PC-3 (cell line): ENCODE results near the gene ANXA6. TPM values are rescaled to one million over a fixed set of nuclear protein-coding genes. Genes with fewer than 3 reads are reported as not detected.
A peak's percentile ranks its signal among the peaks of the same experiment; 100 is the strongest.

Experiments used
- ATAC-seq: fragments of 200-7000 bp; cut with Tn5 transposase; 2 replicates; pipeline ENCODE4 v1.9.1; 2020; ENCODE audit warnings: mild to moderate bottlenecking, moderate library complexity
- BruUV-seq: library from RNA; stranded (reverse); fragments of 400-500 nt; replicated peaks from 2 replicates; lab custom pipeline; 2021; lab: Mats Ljungman, UMichigan
- CTCF ChIA-PET: fragments of 300-600 bp; sonication (Branson Sonifier 250); formaldehyde crosslinking; loops from one replicate; lab custom pipeline; 2022; ENCODE audit warnings: antibody characterized with exemption; lab: Charles Lee
- POLR2A ChIA-PET: fragments of 300-600 bp; sonication (Branson Sonifier 250); formaldehyde crosslinking; loops from one replicate; lab custom pipeline; 2022; ENCODE audit warnings: antibody characterized with exemption; ENCODE audit not compliant: unreplicated experiment; lab: Charles Lee
- DNase-seq: peaks from one replicate; pipeline ENCODE4 v3.0.0-alpha.2; 2015
- H2AFZ ChIP-seq: fragments of 300-600 bp; sonication (generic); 2 replicates; pipeline ENCODE4 v1.6.0; 2016; ENCODE audit warnings: antibody characterized with exemption, low read length
- H3F3A ChIP-seq: fragments of 300-600 bp; sonication (generic); one replicate; pipeline ENCODE4 v1.6.0; 2017; ENCODE audit warnings: antibody characterized with exemption, low read length, control low read depth, mild to moderate bottlenecking; ENCODE audit not compliant: unreplicated experiment
- H3K27ac ChIP-seq: fragments of 300-600 bp; sonication (generic); 2 replicates; pipeline ENCODE4 v1.5.1; 2016; ENCODE audit warnings: mild to moderate bottlenecking, low read length
- H3K27me3 ChIP-seq: fragments of 300-600 bp; sonication (generic); 2 replicates; pipeline ENCODE4 v1.6.1; 2016; ENCODE audit warnings: low read length, mixed read lengths
- H3K36me3 ChIP-seq: fragments of 300-600 bp; sonication (generic); 2 replicates; pipeline ENCODE4 v1.6.1; 2016; ENCODE audit warnings: low read depth, mixed run types, low read length, mixed read lengths
- H3K4me1 ChIP-seq: fragments of 300-600 bp; sonication (generic); 2 replicates; pipeline ENCODE4 v1.5.1; 2016; ENCODE audit warnings: low read length; ENCODE audit not compliant: insufficient read depth
- H3K4me2 ChIP-seq: fragments of 300-600 bp; sonication (generic); 2 replicates; pipeline ENCODE4 v1.6.0; 2016; ENCODE audit warnings: low read length
- H3K4me3 ChIP-seq: fragments of 300-600 bp; sonication (generic); 2 replicates; pipeline ENCODE4 v1.5.1; 2016; ENCODE audit warnings: mild to moderate bottlenecking, low read length, mixed read lengths
- H3K79me2 ChIP-seq: fragments of 300-600 bp; sonication (generic); 2 replicates; pipeline ENCODE4 v1.6.1; 2017; ENCODE audit warnings: low read length, mixed read lengths
- H3K9ac ChIP-seq: fragments of 300-600 bp; sonication (generic); 2 replicates; pipeline ENCODE4 v1.6.0; 2016; ENCODE audit warnings: mild to moderate bottlenecking, low read length
- H3K9me2 ChIP-seq: fragments of 300-600 bp; sonication (generic); replicated peaks from 2 replicates; pipeline ENCODE4 v1.6.1; 2016; ENCODE audit warnings: mixed run types, low read length, mixed read lengths
- H3K9me3 ChIP-seq: fragments of 300-600 bp; sonication (generic); 2 replicates; pipeline ENCODE4 v1.6.1; 2016; ENCODE audit warnings: low read length, mixed read lengths
- H4K20me1 ChIP-seq: fragments of 300-600 bp; sonication (generic); 2 replicates; pipeline ENCODE4 v1.6.1; 2016; ENCODE audit warnings: low read length, mixed read lengths
- EZH2 ChIP-seq: fragments of 300-600 bp; sonication (generic); IDR thresholded peaks from one replicate; pipeline ENCODE4 v1.6.1; 2017; ENCODE audit warnings: antibody characterized with exemption, mild to moderate bottlenecking, low read length; ENCODE audit not compliant: unreplicated experiment
- EZH2phosphoT487 ChIP-seq: fragments of 300-600 bp; sonication (generic); IDR thresholded peaks from 2 replicates; pipeline ENCODE4 v1.6.1; 2018; ENCODE audit warnings: mild to moderate bottlenecking, antibody characterized with exemption, low read length, borderline replicate concordance
- intact Hi-C: fragments of 100-400 bp; cut with micrococcal nuclease; formaldehyde crosslinking; loops from 2 replicates; pipeline ENCODE4 v1.9.0; 2023
- total RNA-seq: library from RNA; depleted of rRNA; stranded (reverse); fragments of >200 nt; gene quantifications from 2 replicates; pipeline ENCODE4 v1.2.3, GENCODE V29; 2014
- TF ChIP-seq, protein P1 (sequence below): fragments of 300-600 bp; sonication (generic); conservative IDR thresholded peaks from 2 replicates; pipeline ENCODE4 v1.5.1; 2017; ENCODE audit warnings: antibody characterized with exemption, low read depth, mild to moderate bottlenecking, low read length

The ANXA6 gene
- total RNA-seq, 1 experiment from 2014 or later = 122 TPM

DNA sequence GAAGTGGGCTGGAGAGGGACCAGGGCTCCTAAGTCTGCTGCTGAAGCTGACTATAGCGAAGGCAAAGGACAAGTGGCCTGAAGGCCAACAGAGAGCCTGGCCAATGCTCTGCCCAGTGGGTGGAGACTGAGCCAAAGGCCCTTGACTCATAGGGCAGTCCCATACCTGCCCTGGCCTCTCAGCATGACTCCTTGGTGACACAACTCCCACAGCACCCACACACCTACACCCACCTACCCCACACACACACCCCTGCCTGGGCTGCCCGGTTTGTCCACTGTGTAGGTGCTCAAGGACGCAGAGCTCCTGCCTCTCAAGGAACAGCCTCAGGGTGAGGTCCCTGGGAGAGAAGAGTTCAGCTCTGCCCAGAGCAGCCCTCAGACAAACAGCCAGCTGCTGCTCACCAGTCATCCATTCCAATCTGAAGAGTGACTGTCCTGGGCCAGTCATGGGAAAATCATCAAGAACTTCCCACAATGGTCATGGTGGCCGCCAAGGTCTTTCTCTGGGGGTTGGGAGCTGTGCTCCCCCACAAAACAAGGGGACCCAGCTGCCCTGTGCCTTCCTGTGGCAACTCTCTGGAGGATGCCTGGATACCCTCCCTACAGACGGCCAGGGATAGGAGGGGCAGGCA is 81.8 kb downstream of the ANXA6 start:
- Histone ChIP-seq H3K9me2 (no peaks in the 10 kb centered on the region), H3K9ac (peak overlapping the region; percentile 58), H3K4me2 (peak overlapping the region; percentile 58), H4K20me1 (peaks cover 11% of the 10 kb centered on the region; the same call in 1 of the 2 replicates), H3K27me3 (no peaks in the 10 kb centered on the region), H2AFZ (no peak overlapping the region), H3K36me3 (peaks cover 20% of the 10 kb centered on the region; the same call in 1 of the 2 replicates), H3K4me1 (peaks cover 70% of the 10 kb centered on the region), H3K9me3 (no peaks in the 10 kb centered on the region), H3K79me2 (peaks cover 91% of the 10 kb centered on the region), H3K27ac (peak overlapping the region; percentile 94), H3F3A (peaks cover 13% of the 10 kb centered on the region), H3K4me3 (peak overlapping the region; percentile 16; the same call in 1 of the 2 replicates)
- intact Hi-C loops = no loop called here
- DNase-seq (peak; percentile 93), ATAC-seq (peak; percentile 64)
- ChIA-PET POLR2A (interaction anchor here (0.7 to 0.9 kb wide), 3 partner anchors 18 to 34 kb away, joined by 3 to 4 read pairs (median 3); no protein-coding TSS in a partner anchor), CTCF (interaction anchor here (0.5 kb wide), 1 partner anchor 87 kb away, joined by 3 read pairs; no protein-coding TSS in a partner anchor)
- TF ChIP-seq EZH2 = no peak
- TF ChIP-seq, protein P1, sequence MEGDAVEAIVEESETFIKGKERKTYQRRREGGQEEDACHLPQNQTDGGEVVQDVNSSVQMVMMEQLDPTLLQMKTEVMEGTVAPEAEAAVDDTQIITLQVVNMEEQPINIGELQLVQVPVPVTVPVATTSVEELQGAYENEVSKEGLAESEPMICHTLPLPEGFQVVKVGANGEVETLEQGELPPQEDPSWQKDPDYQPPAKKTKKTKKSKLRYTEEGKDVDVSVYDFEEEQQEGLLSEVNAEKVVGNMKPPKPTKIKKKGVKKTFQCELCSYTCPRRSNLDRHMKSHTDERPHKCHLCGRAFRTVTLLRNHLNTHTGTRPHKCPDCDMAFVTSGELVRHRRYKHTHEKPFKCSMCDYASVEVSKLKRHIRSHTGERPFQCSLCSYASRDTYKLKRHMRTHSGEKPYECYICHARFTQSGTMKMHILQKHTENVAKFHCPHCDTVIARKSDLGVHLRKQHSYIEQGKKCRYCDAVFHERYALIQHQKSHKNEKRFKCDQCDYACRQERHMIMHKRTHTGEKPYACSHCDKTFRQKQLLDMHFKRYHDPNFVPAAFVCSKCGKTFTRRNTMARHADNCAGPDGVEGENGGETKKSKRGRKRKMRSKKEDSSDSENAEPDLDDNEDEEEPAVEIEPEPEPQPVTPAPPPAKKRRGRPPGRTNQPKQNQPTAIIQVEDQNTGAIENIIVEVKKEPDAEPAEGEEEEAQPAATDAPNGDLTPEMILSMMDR = no peak
- no peak for TF ChIP-seq EZH2phosphoT487
- BruUV-seq = no TSS peak

DNA sequence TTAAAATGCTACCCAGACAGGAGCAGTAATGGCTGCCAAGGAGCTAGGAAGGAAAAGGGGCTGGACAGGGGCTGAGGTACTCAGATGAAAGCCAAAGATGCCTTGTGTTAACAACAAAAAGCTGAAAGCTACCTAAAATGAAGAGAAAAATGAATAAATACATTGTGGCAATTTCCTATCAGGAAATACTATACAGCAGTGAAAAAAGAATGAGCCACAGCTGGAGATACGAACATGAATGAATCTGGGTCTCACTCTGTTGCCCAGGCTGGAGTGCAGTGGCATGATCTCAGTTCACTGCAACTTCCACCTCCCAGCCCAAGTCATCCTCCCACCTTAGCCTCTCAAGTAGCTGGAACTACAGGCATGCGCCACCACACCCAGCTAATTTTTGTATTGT is 83.0 kb downstream of the ANXA6 start:
- Histone ChIP-seq H3K4me2 (no peak overlapping the region), H3K4me1 (peaks cover 70% of the 10 kb centered on the region), H3K79me2 (peaks cover 91% of the 10 kb centered on the region), H3K9ac (no peak overlapping the region), H2AFZ (no peak overlapping the region), H3K9me3 (no peaks in the 10 kb centered on the region), H3K4me3 (no peak overlapping the region), H3F3A (peaks cover 13% of the 10 kb centered on the region), H3K9me2 (no peaks in the 10 kb centered on the region), H3K27ac (peak overlapping the region; percentile 94; the same call in 1 of the 2 replicates), H3K27me3 (no peaks in the 10 kb centered on the region), H4K20me1 (peaks cover 11% of the 10 kb centered on the region; the same call in 1 of the 2 replicates), H3K36me3 (peaks cover 20% of the 10 kb centered on the region; the same call in 1 of the 2 replicates)
- ChIA-PET POLR2A (interaction anchor here (0.9 kb wide), 1 partner anchor 9 kb away, joined by 4 read pairs; no protein-coding TSS in a partner anchor), CTCF (no interaction called here)
- no peak for TF ChIP-seq EZH2phosphoT487
- no peak for TF ChIP-seq EZH2
- TF ChIP-seq, protein P1 = no peak
- ATAC-seq (no peak), DNase-seq (no peak)
- intact Hi-C loops = no loop called here
- no TSS peak for BruUV-seq

DNA sequence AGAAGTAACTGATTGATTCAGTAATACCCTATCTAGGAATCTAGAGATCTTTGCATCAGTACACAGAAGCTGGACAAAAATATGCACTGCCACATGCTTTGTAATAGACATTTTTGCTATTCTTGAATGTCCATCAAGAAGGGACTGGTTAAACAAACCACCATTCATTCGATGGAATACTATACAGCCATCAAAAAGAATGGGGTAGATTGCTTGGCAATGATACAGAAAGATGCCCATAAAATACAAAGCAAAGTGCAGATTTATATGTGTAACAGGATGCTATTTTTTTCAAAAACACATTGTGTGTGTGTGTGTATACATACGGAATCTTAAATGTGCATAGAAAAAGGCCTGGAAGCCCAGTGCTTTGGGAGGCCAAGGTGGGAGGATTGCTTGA is 84.3 kb downstream of the ANXA6 start:
- intact Hi-C loops = no loop called here
- Histone ChIP-seq H4K20me1 (peaks cover 11% of the 10 kb centered on the region; the same call in 1 of the 2 replicates), H3K9me2 (no peaks in the 10 kb centered on the region), H3K4me3 (no peak overlapping the region), H3K4me2 (no peak overlapping the region), H3K9me3 (no peaks in the 10 kb centered on the region), H3K79me2 (peaks cover 91% of the 10 kb centered on the region), H3K4me1 (peaks cover 58% of the 10 kb centered on the region), H2AFZ (no peak overlapping the region), H3K27ac (peak overlapping the region; percentile 29), H3K9ac (no peak overlapping the region), H3K36me3 (peaks cover 20% of the 10 kb centered on the region; the same call in 1 of the 2 replicates), H3F3A (peaks cover 13% of the 10 kb centered on the region), H3K27me3 (no peaks in the 10 kb centered on the region)
- no peak for DNase-seq
- no TSS peak for BruUV-seq
- no peak for ATAC-seq
- ChIA-PET POLR2A (no interaction called here), CTCF (no interaction called here)
- TF ChIP-seq, protein P1 = no peak
